CD4-positive, alpha-beta T cell (primary cell): Measurements from ENCODE around the gene SOX5. TPM values are rescaled to one million over a fixed set of nuclear protein-coding genes. Genes with fewer than 3 reads are reported as not detected.

Experiments used
- ATAC-seq: fragments of 200-7000 bp; cut with Tn5 transposase; one replicate; pipeline ENCODE4 v1.10.0; 2022; ENCODE audit warnings: mild to moderate bottlenecking; ENCODE audit not compliant: poor library complexity
- CTCF ChIA-PET: fragments of 350-600 bp; sonication (Branson Sonifier 250); formaldehyde crosslinking; loops from one replicate; lab custom pipeline; 2021; ENCODE audit warnings: antibody characterized with exemption, inconsistent platforms; lab: Charles Lee
- POLR2A ChIA-PET: fragments of 350-600 bp; sonication (Branson Sonifier 250); formaldehyde crosslinking; loops from one replicate; lab custom pipeline; 2021; ENCODE audit warnings: antibody characterized with exemption, inconsistent platforms; lab: Charles Lee
- DNase-seq, 14 experiments: peaks; one replicate each; pipeline ENCODE4 v3.0.0-alpha.2; 2013 to 2020; ENCODE audit warnings: mixed read lengths in 2 of 14
- H3K27ac ChIP-seq, 2 donors: one replicate each; pipeline versions ENCODE4 v1.5.1 to v1.7.0; 2013; ENCODE audit warnings: low read length in 2 of 2, low read depth in 1 of 2, mild to moderate bottlenecking in 1 of 2
- H3K27me3 ChIP-seq, 2 experiments: 1 replicate in 1 of 2; 2 replicates in 1 of 2; pipeline versions ENCODE4 v1.6.1 to v1.7.0; 2013; ENCODE audit warnings: low read length in 2 of 2, control low read depth in 1 of 2, mild to moderate bottlenecking in 1 of 2, moderate library complexity in 1 of 2; ENCODE audit not compliant: insufficient read depth in 2 of 2, control insufficient read depth in 1 of 2
- H3K36me3 ChIP-seq: one replicate; pipeline ENCODE4 v1.6.1; 2013; ENCODE audit warnings: low read length, control low read depth; ENCODE audit not compliant: insufficient read depth
- H3K4me1 ChIP-seq: one replicate; pipeline ENCODE4 v1.6.1; 2013; ENCODE audit warnings: low read length, control low read depth; ENCODE audit not compliant: insufficient read depth
- H3K4me3 ChIP-seq: one replicate; pipeline ENCODE4 v1.5.1; 2013; ENCODE audit warnings: mild to moderate bottlenecking, low read length, moderate library complexity
- H3K9me3 ChIP-seq, 2 experiments: 1 replicate in 1 of 2; 2 replicates in 1 of 2; pipeline versions ENCODE4 v1.6.1 to v1.7.0; 2013; ENCODE audit warnings: low read length in 2 of 2, mild to moderate bottlenecking in 2 of 2, control low read depth in 1 of 2, moderate library complexity in 1 of 2; ENCODE audit not compliant: control insufficient read depth in 1 of 2, insufficient read depth in 1 of 2
- H3K27ac Mint-ChIP-seq: one replicate; pipeline ENCODE4 v1.8.0; 2020; ENCODE audit warnings: mixed read lengths
- H3K27me3 Mint-ChIP-seq: one replicate; pipeline ENCODE4 v1.8.0; 2021; ENCODE audit warnings: mixed read lengths
- H3K36me3 Mint-ChIP-seq: one replicate; pipeline ENCODE4 v1.8.0; 2021; ENCODE audit warnings: low read depth, mixed read lengths
- H3K4me1 Mint-ChIP-seq: one replicate; pipeline ENCODE4 v1.8.0; 2021; ENCODE audit warnings: low read depth, mixed read lengths
- H3K4me3 Mint-ChIP-seq: one replicate; pipeline ENCODE4 v1.8.0; 2020; ENCODE audit warnings: mild to moderate bottlenecking, mixed read lengths
- H3K9me3 Mint-ChIP-seq: one replicate; pipeline ENCODE4 v1.8.0; 2020; ENCODE audit warnings: mixed read lengths
- intact Hi-C, 2 experiments: fragments of 100-400 bp; cut with DNase I in 1 of 2; cut with micrococcal nuclease in 1 of 2; formaldehyde crosslinking; loops; one replicate each; pipeline versions ENCODE4 v1.15.1 to v1.9.0; 2023 to 2025; cut with DNase I, micrococcal nuclease
- total RNA-seq, 174 experiments: library from RNA in 2 of 174; stranded (reverse) in 2 of 174; gene quantifications; one replicate each; pipeline ENCODE4 v1.2.3 and lab custom pipeline; 2021 to 2026
- TF ChIP-seq, protein P1 (sequence below): fragments of 200-600 bp; IDR thresholded peaks from one replicate; pipeline ENCODE4 v1.8.0; 2022; ENCODE audit warnings: antibody characterized with exemption, mild to moderate bottlenecking

The SOX5 gene
- total RNA-seq, 2 experiments from 2014 or later = not detected

GRCh38 chr12:23834076-23834475 is 115.4 kb downstream of the SOX5 start:
- peaks cover 0 to 4% of the 10 kb centered on the region in 2 experiments for H3K9me3 ChIP-seq
- POLR2A ChIA-PET = no interaction called here
- DNase-seq = no peak
- TF ChIP-seq, protein P1, sequence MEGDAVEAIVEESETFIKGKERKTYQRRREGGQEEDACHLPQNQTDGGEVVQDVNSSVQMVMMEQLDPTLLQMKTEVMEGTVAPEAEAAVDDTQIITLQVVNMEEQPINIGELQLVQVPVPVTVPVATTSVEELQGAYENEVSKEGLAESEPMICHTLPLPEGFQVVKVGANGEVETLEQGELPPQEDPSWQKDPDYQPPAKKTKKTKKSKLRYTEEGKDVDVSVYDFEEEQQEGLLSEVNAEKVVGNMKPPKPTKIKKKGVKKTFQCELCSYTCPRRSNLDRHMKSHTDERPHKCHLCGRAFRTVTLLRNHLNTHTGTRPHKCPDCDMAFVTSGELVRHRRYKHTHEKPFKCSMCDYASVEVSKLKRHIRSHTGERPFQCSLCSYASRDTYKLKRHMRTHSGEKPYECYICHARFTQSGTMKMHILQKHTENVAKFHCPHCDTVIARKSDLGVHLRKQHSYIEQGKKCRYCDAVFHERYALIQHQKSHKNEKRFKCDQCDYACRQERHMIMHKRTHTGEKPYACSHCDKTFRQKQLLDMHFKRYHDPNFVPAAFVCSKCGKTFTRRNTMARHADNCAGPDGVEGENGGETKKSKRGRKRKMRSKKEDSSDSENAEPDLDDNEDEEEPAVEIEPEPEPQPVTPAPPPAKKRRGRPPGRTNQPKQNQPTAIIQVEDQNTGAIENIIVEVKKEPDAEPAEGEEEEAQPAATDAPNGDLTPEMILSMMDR = no peak
- Mint-ChIP-seq H3K36me3 (no peaks in the 10 kb centered on the region), H3K4me3 (no peak overlapping the region), H3K27me3 (no peaks in the 10 kb centered on the region), H3K4me1 (no peaks in the 10 kb centered on the region), H3K27ac (no peak overlapping the region), H3K9me3 (no peaks in the 10 kb centered on the region)
- ATAC-seq = no peak
- intact Hi-C loops = no loop called here
- no peaks in the 10 kb centered on the region for H3K36me3 ChIP-seq
- no peaks in the 10 kb centered on the region for H3K4me1 ChIP-seq
- H3K27ac ChIP-seq = no peak overlapping the region
- no peaks in the 10 kb centered on the region for H3K27me3 ChIP-seq
- CTCF ChIA-PET = no interaction called here
- no peak overlapping the region for H3K4me3 ChIP-seq

GRCh38 chr12:23831739-23832138 is 117.7 kb downstream of the SOX5 start:
- H3K27me3 Mint-ChIP-seq = no peaks in the 10 kb centered on the region
- Histone ChIP-seq H3K27ac (no peak overlapping the region), H3K9me3 (no peaks in the 10 kb centered on the region), H3K36me3 (no peaks in the 10 kb centered on the region), H3K4me3 (no peak overlapping the region), H3K27me3 (no peaks in the 10 kb centered on the region), H3K4me1 (no peaks in the 10 kb centered on the region)
- no peak overlapping the region for H3K4me3 Mint-ChIP-seq
- CTCF ChIA-PET = no interaction called here
- H3K4me1 Mint-ChIP-seq = no peaks in the 10 kb centered on the region
- H3K9me3 Mint-ChIP-seq = no peaks in the 10 kb centered on the region
- no peak overlapping the region for H3K27ac Mint-ChIP-seq
- DNase-seq (no peak), ATAC-seq (no peak)
- TF ChIP-seq, protein P1 = no peak
- H3K36me3 Mint-ChIP-seq = no peaks in the 10 kb centered on the region
- intact Hi-C loops = no loop called here
- POLR2A ChIA-PET = no interaction called here

- POLR2A ChIA-PET = no interaction called here
- Histone ChIP-seq H3K36me3 (no peaks in the 10 kb centered on the region), H3K4me3 (no peak overlapping the region), H3K4me1 (no peaks in the 10 kb centered on the region), H3K27ac (no peak overlapping the region), H3K27me3 (no peaks in the 10 kb centered on the region), H3K9me3 (peaks cover 0 to 2% of the 10 kb centered on the region in 2 experiments)
- TF ChIP-seq, protein P1 = no peak
- Mint-ChIP-seq H3K27ac (no peak overlapping the region), H3K9me3 (no peaks in the 10 kb centered on the region), H3K4me3 (no peak overlapping the region), H3K36me3 (no peaks in the 10 kb centered on the region), H3K27me3 (no peaks in the 10 kb centered on the region), H3K4me1 (no peaks in the 10 kb centered on the region)
- CTCF ChIA-PET = no interaction called here
- DNase-seq (no peak), ATAC-seq (no peak)
- intact Hi-C loops = no loop called here
Measured at GRCh38 chr12:23830210-23830609, 119.3 kb downstream of the SOX5 start.
